GM12865 (cell line): ENCODE results near the gene LBR.
A peak's percentile ranks its signal among the peaks of the same experiment; 100 is the strongest.

ENCODE experiments used
- DNase-seq: peaks from one replicate; pipeline ENCODE4 v3.0.0; 2010; ENCODE audit warnings: low read depth
- H3K4me3 ChIP-seq: 2 replicates; pipeline ENCODE4 v1.5.1; 2011; ENCODE audit warnings: mild to moderate bottlenecking, low read depth, low read length, control low read depth
- CTCF ChIP-seq: IDR thresholded peaks from 2 replicates; pipeline ENCODE4 v1.5.1; 2011; ENCODE audit warnings: low read length, control low read depth, low read depth, inconsistent platforms; ENCODE audit not compliant: insufficient read depth; ENCODE audit errors: missing control alignments

LBR gene

GRCh38 chr1:225428881-225429455 lies 1.1 kb upstream of the LBR start:
- peak overlapping the region; percentile 55 for H3K4me3 ChIP-seq
- no peak for DNase-seq
- TF ChIP-seq CTCF = no peak

GRCh38 chr1:225428068-225428880 lies 436 bp upstream of the LBR start:
- no peak for TF ChIP-seq CTCF
- peak; percentile 95 for DNase-seq

DNA sequence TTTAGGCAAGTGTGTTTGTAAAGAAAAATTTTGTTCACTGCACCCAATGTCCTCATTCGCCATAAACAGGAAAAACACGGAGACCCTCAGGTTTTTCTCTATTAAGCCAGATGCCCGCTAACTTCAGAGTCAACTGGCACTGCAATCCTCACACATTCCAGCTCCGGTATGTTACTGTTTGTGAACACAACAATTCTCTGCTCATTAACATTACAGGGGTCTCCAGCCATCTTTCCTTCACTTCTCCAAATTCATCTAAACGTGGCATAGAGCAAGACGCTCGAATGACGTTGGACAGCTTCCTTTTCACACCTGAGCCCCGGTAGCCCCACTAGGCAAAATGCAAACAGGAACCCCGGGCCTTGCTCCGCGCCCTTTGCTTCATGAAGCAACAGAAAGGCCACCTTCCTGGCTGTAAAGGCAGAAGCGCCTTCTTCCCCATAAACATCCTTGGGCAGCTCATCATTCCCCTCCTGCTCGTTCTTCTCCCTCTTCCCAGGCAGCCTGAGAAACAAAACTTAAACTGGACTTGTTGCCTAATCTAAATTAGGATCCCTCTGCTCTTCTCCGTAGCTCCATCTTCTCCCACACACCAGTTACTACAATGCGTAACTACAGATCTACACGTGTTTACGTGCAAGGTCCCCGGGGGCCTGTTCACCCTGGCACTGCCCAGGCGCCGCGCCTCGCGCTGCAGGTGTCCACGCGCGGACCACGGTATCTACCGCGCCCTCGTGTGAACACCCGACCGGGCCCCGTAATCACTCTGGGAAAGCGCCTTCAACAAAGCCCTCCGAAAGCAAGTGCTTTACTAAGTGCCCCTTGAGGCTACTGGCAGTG lies 1.2 kb downstream of the LBR start:
- DNase-seq = peak; percentile 54
- peak overlapping the region; percentile 55 for H3K4me3 ChIP-seq
- TF ChIP-seq CTCF = no peak

More at GRCh38 chr1:225428068-225428880, 436 bp upstream of the LBR start:
- peak overlapping the region; percentile 55 for H3K4me3 ChIP-seq

- no peak for TF ChIP-seq CTCF
- DNase-seq = no peak
- peak overlapping the region; percentile 55 for H3K4me3 ChIP-seq
Observed at GRCh38 chr1:225425201-225425786, 2.5 kb downstream of the LBR start.

DNA sequence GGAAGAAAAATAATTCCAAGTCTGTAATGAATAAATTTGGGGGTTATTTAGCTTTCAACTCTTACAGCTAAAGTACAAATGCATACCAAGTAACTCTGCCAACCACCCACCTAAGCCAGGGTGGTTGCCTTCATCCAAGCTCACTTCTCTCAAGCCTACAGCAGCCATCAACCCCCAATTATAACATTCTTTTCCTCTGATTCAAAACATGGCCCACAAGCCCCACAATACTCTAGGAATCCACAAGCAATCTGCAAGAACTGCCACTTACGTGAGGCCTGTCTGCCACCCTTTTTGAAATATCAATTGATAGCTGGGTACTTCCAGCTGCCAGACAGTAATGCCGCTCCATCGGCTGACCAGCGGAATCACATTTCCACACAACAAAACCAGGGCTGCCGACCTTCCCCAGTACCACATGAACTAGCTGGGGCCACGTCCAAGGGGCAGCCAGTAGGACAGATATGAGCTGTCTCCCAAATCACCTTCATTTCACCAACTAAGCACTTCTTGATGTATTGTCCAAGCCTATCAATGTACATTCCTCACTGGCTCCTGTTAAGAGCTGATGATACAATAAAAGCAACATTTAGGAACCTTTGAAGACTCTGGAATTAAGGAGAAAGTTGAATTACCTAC lies 3.2 kb downstream of the LBR start:
- no peak for TF ChIP-seq CTCF
- DNase-seq = no peak
- no peak overlapping the region for H3K4me3 ChIP-seq

DNA sequence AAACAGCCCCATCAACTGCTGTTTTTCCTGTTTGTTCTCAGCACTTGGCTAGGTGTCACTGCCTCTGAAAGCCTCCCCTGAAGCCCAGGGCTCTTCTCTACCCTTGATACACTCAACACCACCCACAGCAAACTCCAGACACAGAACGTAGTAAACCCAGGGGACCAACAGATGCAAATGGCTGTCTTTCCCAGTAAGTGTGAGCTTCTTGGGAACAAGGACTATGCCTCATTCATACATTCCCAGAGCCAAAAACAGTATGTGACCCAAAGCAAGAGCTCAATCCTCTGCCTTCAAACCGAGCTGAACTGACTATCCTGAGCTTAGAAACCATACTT lies 4.4 kb downstream of the LBR start:
- H3K4me3 ChIP-seq = no peak overlapping the region
- TF ChIP-seq CTCF = no peak
- no peak for DNase-seq
